ENCODE results near the gene TNKS1BP1. TPM values are rescaled to one million over a fixed set of nuclear protein-coding genes. Genes with fewer than 3 reads are reported as not detected.

The TNKS1BP1 gene
- total RNA-seq, 4 donors from 2014 or later = 52.3 to 106 (median 85.2) TPM

- no peak overlapping the region for H3K27ac ChIP-seq
- intact Hi-C loops (cut with DNase I) = loop anchor here (2.0 to 10.0 kb wide), 3 partner anchors 137 to 300 kb away; partner anchors contain the start of gene YPEL4
- 90 to 92% methylated on average over 10 of the region's 10 CpGs for WGBS, 2 donors
These were observed 20.1 kb upstream of the TNKS1BP1 start for GRCh38 chr11:57344826-57345225.

GRCh38 chr11:57343825-57344224, 19.1 kb upstream of the TNKS1BP1 start:
- no peak overlapping the region for H3K27ac ChIP-seq
- DNase-seq = no peak
- no peak overlapping the region for H3K4me3 ChIP-seq (replicated peaks in 1 of 3)
- H3K36me3 ChIP-seq = no peaks in the 10 kb centered on the region
- no peak for TF ChIP-seq POLR2A (IDR thresholded peaks at IDR 0.05)
- no peak for TF ChIP-seq CTCF (IDR thresholded peaks at IDR 0.05)
- no peaks in the 10 kb centered on the region for H3K27me3 ChIP-seq
- no peaks in the 10 kb centered on the region for H3K9me3 ChIP-seq
- no peaks in the 10 kb centered on the region for H3K4me1 ChIP-seq
- intact Hi-C loops (cut with DNase I) = loop anchor here (2.0 to 10.0 kb wide), 2 partner anchors 185 to 301 kb away; partner anchors contain the start of gene YPEL4
- 77 to 79% methylated on average over 7 of the region's 7 CpGs for WGBS, 2 donors

More at GRCh38 chr11:57344826-57345225, 20.1 kb upstream of the TNKS1BP1 start:
- H3K9me3 ChIP-seq = no peaks in the 10 kb centered on the region
- DNase-seq = no peak
- H3K4me3 ChIP-seq (replicated peaks in 1 of 3) = no peak overlapping the region
- TF ChIP-seq POLR2A (IDR thresholded peaks at IDR 0.05) (no peak), CTCF (IDR thresholded peaks at IDR 0.05) (no peak)
- H3K27me3 ChIP-seq = no peaks in the 10 kb centered on the region
- H3K36me3 ChIP-seq = no peaks in the 10 kb centered on the region
- peaks cover 0 to 4% of the 10 kb centered on the region in 2 donors for H3K4me1 ChIP-seq

GRCh38 chr11:57342702-57343101, 17.9 kb upstream of the TNKS1BP1 start:
- Histone ChIP-seq H3K4me1 (no peaks in the 10 kb centered on the region), H3K4me3 (replicated peaks in 1 of 3) (no peak overlapping the region), H3K9me3 (no peaks in the 10 kb centered on the region), H3K36me3 (no peaks in the 10 kb centered on the region), H3K27ac (no peak overlapping the region), H3K27me3 (no peaks in the 10 kb centered on the region)
- WGBS, 2 donors = 66 to 76% methylated on average over 11 of the region's 11 CpGs
- intact Hi-C loops (cut with DNase I) = loop anchor here (10.0 kb wide), 1 partner anchor 302 kb away; the partner anchor contains the start of gene YPEL4
- DNase-seq = no peak
- no peak for TF ChIP-seq CTCF (IDR thresholded peaks at IDR 0.05)
- TF ChIP-seq POLR2A (IDR thresholded peaks at IDR 0.05) = no peak

GRCh38 chr11:57341250-57341808, 16.6 kb upstream of the TNKS1BP1 start:
- WGBS, 2 donors = 78 to 82% methylated on average over 6 of the region's 6 CpGs
- H3K36me3 ChIP-seq = no peaks in the 10 kb centered on the region
- H3K4me1 ChIP-seq = peaks cover 0 to under 1% of the 10 kb centered on the region in 2 donors
- no peak overlapping the region for H3K4me3 ChIP-seq (replicated peaks in 1 of 3)
- H3K27ac ChIP-seq = no peak overlapping the region
- TF ChIP-seq CTCF (IDR thresholded peaks at IDR 0.05) = no peak
- no peak for TF ChIP-seq POLR2A (IDR thresholded peaks at IDR 0.05)
- intact Hi-C loops (cut with DNase I) = loop anchor here (10.0 kb wide), 1 partner anchor 303 kb away; the partner anchor contains the start of gene YPEL4
- no peaks in the 10 kb centered on the region for H3K9me3 ChIP-seq
- no peaks in the 10 kb centered on the region for H3K27me3 ChIP-seq
- DNase-seq = no peak

GRCh38 chr11:57340039-57340615, 15.4 kb upstream of the TNKS1BP1 start:
- Histone ChIP-seq H3K27ac (no peak overlapping the region), H3K27me3 (no peaks in the 10 kb centered on the region)

More at GRCh38 chr11:57340039-57340615, 15.4 kb upstream of the TNKS1BP1 start:
- intact Hi-C loops (cut with DNase I) = loop anchor here (10.0 kb wide), 1 partner anchor 305 kb away; the partner anchor contains the start of gene YPEL4
- TF ChIP-seq CTCF (IDR thresholded peaks at IDR 0.05) = no peak
- TF ChIP-seq POLR2A (IDR thresholded peaks at IDR 0.05) = no peak
- peaks cover under 1 to 4% of the 10 kb centered on the region in 2 donors for H3K4me1 ChIP-seq
- no peak overlapping the region for H3K4me3 ChIP-seq (replicated peaks in 1 of 3)
- 45 to 49% methylated on average over 12 of the region's 12 CpGs for WGBS, 2 donors
- no peaks in the 10 kb centered on the region for H3K9me3 ChIP-seq
- DNase-seq = no peak
- H3K36me3 ChIP-seq = no peaks in the 10 kb centered on the region

Data from thyroid gland (tissue), 4 donors.